SIG-M5 treated with dmso at 0.1 percent for 504 hours (cell line): ENCODE results near the gene SLC2A6.
A peak's percentile ranks its signal among the peaks of the same experiment; 100 is the strongest.

Source experiments
- DNase-seq: peaks from one replicate; lab custom pipeline; 2025; ENCODE audit not compliant: unreplicated experiment; lab: John Stamatoyannopoulos, UW

SLC2A6 gene

DNA sequence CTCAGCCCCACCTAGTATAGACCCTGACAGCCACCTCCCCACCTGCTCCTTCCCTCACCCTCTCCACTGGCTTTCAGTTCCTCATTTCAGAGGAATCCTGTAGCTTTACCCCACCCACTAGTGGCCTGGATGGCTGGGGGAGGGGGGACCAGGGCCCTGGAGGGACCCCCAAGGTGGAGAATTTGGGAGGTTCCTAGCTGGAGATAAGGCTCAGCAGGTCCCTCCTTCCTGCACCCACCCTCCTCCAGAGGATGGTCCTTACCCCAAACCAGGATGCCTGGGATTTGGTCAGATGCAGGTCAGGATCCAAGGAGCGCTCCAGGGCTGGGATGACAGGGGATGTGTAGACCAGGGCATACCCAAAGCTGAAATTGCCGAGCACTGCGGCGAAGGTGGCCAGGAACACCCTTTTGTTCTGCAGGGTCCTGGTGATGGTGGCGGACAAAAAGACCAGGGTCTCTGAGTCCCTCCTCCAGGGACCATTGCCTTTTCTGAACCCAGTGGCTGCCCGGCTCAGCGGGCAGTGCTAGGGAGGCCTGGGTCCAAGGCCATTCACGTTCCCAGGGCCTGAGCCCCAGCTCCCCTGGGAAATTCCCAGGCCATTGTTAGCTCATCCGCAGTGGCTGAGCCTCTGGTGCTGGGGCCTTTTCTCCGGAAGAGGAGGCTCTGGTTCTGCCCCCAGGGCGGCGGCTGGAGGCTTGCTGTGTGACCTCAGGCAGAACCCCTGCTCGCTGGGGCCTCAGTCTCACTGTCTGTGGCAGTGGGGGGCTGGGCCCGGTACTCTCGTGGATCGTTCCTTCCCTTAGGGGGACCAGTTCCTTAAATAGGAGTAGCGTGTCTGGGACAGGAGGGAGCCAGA is 678 bp downstream of the SLC2A6 start:
- DNase-seq, result peak; percentile 62

DNA sequence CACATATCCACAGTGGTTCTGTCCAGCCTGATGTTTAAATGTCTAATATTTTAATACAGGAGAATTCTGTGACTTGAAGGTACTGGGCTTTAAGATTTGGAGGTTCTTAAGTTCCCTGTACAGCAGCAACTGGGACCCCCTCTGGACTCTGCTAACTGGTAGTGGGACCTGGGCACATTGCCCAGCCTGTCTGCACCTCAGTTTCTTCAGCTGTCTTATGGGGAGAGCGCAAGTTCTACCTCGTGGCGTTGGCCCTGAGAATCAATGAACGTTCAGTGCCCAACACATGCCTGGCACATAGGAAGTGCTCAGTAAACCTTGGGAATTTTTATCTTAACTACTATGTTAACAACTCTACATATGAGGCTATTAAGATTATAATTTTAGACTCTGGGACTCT is 1.4 kb downstream of the SLC2A6 start:
- no peak for DNase-seq

DNA sequence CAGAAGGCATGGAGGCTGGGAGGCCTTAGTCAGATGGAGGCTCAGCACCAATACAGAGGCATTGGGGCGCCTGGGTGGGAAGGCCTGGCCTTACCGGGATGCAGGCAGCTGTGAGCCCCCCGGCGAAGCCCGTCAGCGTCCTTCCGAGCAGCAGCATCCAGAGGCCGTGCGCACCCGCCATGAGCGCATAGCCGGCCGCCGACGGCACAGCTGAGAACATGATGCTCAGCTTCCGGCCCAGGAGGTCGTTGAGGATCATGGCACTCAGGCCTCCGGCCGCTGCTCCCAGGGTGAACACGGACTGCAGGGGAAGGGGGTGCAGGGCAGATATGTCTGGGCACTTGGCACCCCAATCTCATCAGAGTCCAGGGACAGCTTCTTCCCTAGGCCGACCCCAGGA is 2.0 kb downstream of the SLC2A6 start:
- no peak for DNase-seq

DNA sequence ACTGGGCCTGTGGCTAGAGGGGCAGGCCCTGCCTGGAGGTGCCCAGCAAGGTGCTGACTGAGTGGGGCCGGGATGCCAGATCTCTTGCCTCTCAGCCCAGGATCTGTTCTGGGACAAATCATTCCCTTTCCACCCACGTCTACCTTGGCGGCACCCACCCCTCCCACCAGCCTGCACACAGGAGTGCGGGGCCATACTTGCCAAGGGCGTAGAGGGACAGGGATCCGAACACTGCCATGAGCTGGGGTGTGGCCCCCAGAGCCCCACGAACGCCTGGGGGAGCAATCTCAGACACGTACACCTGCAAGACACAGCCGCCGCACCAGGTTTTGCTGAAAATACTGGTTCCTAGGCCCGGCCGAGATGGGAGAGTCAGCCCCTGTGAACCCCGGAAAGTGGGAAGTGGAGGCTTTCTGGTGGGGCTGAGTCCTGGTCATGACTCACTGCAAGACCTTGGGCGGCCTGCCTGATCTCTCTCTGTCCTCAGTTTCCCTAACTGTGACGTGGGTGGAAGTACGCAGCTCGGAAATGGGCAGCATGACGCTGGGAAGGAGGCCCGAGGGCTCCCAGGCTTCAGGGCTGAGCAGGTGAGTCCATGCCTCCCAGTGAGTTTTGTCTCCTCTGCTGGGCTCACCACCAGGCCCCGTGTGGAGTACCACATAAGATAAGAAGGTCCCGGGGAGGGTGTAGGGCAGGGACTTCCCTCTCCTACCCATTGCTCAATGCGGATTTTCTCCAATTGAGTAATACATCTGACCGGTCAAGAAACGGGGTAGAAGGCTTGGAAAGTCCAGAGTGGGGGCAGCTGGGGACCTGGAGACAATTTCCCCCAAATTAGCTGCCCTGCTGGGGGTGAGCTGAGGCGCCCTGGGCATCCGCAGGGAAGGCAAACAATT is 2.6 kb downstream of the SLC2A6 start:
- peak; percentile 23 for DNase-seq

DNA sequence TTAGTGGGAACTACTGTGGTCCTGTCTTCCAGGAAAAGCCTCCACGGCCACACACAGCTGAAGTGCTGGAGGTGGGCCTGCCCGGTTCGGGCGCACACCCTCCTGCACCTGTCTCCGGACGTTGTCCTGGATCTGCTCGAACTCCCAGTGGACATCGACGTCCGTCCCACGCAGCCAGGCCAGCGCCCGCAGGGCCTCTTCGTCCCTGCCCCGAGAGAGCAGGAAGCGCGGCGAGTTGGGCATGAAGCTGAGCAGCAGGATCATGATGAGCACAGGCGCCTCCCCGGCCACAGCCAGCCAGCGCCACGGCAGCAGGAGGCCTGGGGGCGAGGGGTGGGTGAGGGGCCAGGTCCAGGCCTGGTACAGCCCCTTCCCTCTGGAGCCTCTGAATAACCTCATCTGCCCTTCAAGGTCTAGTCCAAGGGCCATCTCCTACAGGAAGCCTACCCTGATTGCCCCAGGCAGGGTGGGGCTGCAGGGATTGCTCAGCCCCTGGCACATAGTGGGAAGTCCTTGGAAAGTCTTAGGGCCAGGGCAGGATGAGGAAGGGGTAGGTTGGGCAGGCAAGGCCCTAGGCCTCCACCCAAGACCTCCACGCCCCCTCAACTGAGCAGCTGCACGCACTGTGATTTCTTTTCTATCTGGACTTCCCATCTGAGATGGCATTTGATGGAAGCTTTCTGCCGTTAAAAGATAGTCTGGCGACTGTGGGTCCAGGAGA is 3.4 kb downstream of the SLC2A6 start:
- DNase-seq, result no peak

DNA sequence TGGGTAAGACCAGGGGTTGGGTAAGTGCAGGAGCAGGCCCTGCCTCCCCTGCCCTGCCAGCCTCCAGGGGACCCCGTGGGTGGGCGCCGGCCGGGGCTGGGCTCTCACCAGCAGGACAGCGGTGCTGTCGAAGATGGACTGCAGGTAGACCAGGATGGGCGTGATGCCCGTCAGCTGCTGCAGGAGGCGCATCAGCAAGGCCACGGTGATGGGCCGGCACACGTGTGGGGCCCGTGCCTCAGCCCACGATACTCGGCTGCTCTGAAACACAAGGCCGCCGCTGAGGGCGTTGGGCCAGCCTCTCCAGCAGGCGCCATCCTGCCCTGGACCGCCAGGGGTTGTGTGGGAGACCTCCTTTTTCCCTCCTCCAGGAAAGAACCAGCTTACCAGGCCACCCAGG is 4.0 kb downstream of the SLC2A6 start:
- no peak for DNase-seq

- DNase-seq, result peak; percentile 8
Observed at GRCh38 chr9:133474215-133474614, 4.7 kb downstream of the SLC2A6 start.

- DNase-seq, result no peak
Observed at GRCh38 chr9:133473743-133474142, 5.2 kb downstream of the SLC2A6 start.

DNA sequence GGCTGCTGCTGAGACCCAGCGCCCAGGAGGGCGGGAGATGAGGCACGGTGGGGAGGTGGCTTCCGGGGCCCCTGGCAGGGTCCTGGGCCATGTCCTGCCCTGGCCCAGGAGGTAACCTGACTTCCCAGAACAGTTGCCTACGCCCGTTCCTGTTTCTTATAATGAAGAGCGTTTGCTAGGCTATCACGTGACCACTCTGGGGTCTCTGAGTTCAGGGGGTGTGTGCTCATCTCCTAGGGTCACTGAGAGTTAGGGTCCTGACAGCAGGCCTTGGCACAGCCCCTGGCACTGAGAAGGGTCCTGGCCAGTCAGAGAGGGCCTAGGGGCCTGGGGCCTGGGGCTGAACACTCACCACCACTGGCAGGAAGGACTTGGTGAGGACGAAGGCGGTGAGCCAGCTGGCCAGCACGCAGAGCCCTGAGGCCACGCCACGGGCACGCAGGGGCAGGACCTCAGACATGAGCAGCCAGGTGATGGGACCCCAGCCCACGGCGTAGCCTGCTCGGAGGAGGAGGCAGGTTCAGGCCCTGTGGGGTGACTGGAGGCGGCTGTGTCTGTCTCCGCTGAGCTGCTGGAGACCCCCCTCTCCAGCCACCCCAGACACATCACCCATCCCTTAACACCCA is 6.0 kb downstream of the SLC2A6 start:
- no peak for DNase-seq

DNA sequence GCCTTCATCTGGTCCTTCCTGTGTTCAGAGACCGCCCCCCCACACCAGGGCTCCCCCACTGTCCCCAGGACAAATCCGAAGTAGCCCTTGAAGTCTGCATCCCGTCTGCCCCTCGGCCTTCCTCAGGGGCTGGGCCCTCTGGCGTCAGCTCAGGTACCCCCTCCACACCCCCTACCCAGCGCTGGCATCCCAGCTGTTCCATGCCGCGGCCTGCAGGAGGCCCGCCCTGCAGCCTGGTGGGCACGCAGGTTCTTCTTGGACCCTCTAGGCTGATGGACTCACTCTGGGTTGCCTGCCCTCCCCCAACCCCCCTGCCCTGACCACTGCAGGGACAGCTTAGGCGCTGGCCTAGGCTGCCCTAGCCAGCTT is 6.6 kb downstream of the SLC2A6 start:
- no peak for DNase-seq

GRCh38 chr9:133471551-133472276 is 7.2 kb downstream of the SLC2A6 start:
- DNase-seq, result no peak

- DNase-seq, result no peak
Observed at GRCh38 chr9:133470988-133471387, 7.9 kb downstream of the SLC2A6 start.

DNA sequence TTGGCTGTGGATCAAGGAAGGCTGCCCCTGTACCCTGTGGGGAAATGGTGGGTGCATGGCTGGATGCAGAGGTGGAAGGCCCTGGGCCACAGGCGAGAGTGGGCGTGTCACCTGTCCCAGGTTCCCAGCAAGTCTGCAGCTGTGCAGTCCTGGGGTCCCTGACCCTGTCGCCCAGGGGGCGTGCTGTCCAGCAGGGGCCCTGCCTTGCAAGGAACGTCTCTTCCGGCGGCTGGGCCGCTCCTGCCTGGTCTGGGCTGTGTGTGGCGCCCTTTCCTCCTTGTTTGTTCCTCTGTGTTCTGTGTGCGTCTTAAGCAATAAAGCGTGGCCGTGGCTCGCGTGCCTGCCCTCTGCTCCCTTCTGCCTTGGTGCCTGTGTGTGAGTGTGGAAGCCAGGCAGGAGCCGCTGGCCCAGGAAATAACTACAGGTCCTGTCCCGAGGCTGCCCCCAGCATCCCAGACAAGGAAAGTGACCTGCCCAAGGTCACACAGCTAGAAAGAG is 8.4 kb downstream of the SLC2A6 start:
- DNase-seq, result no peak

DNA sequence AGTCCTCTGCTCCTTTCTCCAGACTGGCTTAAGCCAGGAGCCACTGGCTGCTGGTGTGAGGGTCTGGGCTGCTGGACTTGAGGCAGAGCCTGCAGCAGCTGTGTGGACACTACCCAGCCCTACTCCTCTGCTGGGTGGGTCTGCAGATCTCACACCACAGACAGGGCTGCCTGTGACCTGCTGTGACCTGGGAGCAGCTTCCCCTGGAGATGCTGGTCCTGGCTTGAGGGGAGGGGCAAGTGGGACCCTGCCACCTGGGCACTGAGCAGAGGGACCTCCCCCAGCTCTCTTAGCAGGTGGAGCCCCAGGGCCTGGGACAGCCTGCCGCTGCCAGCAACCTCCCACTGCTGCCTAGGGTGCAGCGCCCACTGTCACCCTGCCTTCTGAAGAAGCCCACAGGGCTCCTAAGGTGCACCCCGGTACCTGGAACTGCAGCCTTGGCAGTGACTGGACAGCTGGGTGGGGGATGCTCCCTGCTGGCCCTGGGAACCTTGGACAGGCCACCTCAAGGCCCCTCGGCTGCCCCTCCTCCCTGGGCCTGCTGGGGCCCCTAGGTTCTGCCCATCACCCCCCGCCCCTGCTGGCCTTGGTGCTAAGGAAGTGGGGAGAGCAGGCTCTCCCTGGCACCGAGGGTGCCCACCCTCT is 10.0 kb downstream of the SLC2A6 start:
- DNase-seq, result no peak

DNA sequence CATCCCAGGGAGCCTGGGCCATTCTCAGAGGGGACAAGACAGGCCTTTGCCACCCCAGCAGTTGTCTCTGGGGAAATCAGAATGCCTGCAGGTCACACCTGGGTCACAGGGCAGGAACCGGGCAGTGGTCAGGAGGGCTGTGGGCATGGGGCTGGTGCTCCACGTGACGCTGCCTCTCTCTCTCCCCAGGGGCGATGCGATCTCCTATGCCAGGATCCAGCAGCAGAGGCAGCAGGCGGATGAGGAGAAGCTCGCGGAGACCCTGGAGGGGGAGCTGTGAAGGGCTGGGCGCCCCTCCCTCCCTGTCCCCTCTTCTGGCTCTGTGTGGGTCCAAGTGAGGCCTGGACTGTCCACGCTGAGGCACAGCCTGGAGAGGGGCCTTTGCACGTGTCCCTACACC is 10.5 kb downstream of the SLC2A6 start:
- no peak for DNase-seq

DNA sequence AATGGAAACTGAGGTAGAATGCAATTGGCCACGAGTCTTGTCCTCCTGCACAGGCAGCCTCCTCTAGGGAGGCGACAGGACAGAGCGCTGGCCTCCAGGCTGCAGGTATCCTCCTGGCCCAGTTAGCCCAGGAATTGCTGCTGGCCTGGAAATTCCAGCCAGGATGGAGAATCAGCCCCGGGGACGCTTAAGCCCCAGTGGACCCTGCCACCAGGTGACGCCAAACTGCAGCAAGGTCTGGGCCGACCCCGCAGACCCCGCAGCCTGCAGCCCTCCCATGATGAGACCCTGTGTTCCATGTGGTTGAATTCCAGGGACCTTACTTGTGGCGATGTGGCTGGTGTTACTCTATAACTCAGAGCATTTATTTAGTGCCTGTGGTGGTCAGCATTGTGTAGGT is 11.8 kb downstream of the SLC2A6 start:
- no peak for DNase-seq

- no peak for DNase-seq
Observed at GRCh38 chr9:133465984-133466383, 12.9 kb downstream of the SLC2A6 start.

DNA sequence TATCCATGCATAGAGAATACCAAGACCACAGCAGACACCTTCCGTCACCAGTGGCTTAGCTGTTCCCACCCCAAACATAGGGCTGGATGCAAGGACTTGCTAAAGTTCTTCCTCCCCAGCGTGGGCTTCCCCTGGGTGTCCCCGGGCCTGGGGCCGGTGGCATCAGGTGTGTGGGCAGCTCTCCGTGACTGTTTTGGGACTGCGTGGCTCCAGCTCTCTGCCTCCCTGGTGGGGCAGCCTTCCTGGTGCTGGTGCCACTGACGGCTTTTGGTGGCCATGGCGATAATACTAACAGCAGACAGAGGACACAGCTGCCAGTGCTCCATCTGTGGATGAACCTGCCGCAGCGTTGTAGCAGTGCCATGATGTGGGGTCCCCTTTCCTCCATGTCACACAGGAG is 14.3 kb downstream of the SLC2A6 start:
- DNase-seq, result no peak

- DNase-seq, result no peak
Observed at GRCh38 chr9:133463864-133464615, 14.9 kb downstream of the SLC2A6 start.
